Central memory CD8-positive, alpha-beta T cell (primary cell): Measurements from ENCODE around the gene CASP10.

ENCODE experiments used
- ATAC-seq: fragments of 150-1000 bp; cut with Tn5 transposase; replicated peaks from 2 replicates; pipeline ENCODE4 v1.10.0; 2022; ENCODE audit warnings: mild to moderate bottlenecking, moderate FRiP score, moderate number of reproducible peaks; ENCODE audit not compliant: poor library complexity, severe bottlenecking; ENCODE audit errors: extremely low read depth
- DNase-seq, 2 donors: peaks; one replicate each; pipeline ENCODE4 v3.0.0; 2021; ENCODE audit warnings: low spot score in 2 of 2
- H3K27ac Mint-ChIP-seq: one replicate; pipeline ENCODE4 v1.8.0; 2022; ENCODE audit warnings: low read depth, mild to moderate bottlenecking, moderate library complexity, mixed read lengths
- H3K27me3 Mint-ChIP-seq: one replicate; pipeline ENCODE4 v1.8.0; 2022; ENCODE audit warnings: mixed read lengths
- H3K36me3 Mint-ChIP-seq: one replicate; pipeline ENCODE4 v1.8.0; 2022; ENCODE audit warnings: mild to moderate bottlenecking, moderate library complexity, mixed read lengths; ENCODE audit not compliant: insufficient read depth
- H3K4me1 Mint-ChIP-seq: one replicate; pipeline ENCODE4 v1.8.0; 2022; ENCODE audit warnings: mixed read lengths
- H3K4me3 Mint-ChIP-seq: one replicate; pipeline ENCODE4 v1.8.0; 2022; ENCODE audit warnings: mild to moderate bottlenecking, moderate library complexity, mixed read lengths
- H3K9me3 Mint-ChIP-seq: one replicate; pipeline ENCODE4 v1.8.0; 2022; ENCODE audit warnings: mixed read lengths

Gene CASP10

DNA sequence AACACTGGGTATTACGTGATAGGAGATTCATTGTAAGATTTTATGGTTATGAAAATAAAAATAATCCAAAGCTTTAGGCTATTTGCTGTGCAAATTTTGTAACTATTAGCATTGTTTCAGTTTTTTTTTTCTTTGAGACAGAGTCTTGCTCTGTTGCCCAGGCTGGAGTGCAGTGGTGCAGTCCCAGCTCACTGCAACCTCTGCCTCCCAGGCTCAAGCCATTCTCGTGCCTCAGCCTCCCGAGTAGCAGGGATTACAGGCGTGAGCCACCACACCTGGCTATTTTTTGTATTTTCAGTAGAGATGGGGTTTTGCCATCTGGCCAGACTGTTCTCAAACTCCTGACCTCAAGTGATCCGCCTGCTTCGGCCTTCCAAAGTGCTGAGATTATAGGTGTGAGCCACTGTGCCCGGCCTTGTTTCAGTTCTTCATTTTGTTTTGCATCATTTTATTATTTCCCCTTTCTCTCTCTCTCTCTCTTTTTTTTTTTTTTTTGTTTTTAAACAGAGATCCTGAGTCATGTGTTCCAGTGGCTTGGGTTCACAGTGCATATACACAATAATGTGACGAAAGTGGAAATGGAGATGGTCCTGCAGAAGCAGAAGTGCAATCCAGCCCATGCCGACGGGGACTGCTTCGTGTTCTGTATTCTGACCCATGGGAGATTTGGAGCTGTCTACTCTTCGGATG, 25.8 kb downstream of the CASP10 start:
- H3K27ac Mint-ChIP-seq = peak overlapping the region; percentile 60
- no peak for DNase-seq
- no peaks in the 10 kb centered on the region for H3K9me3 Mint-ChIP-seq
- H3K4me1 Mint-ChIP-seq = peaks cover 7% of the 10 kb centered on the region
- H3K36me3 Mint-ChIP-seq = peaks cover 12% of the 10 kb centered on the region
- H3K27me3 Mint-ChIP-seq = no peaks in the 10 kb centered on the region
- no peak overlapping the region for H3K4me3 Mint-ChIP-seq
- no peak for ATAC-seq

DNA sequence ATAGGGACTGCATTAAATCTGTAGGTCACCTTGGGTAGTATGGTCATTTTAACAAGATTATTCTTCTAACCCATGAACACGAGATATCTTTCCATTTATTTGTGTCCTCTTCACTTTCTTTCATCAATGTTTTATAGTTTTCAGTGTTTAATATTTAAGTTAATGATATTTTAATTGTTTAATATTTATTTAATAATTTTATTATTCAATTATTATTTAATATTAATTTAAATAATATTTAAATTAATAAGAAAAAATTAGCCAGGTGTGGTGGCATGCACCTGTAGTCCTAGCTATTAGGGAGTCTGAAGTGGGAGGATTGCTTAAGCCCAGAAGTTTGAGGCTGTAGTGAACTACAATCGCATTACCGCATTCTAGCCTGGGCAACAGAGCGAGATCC, 33.0 kb downstream of the CASP10 start:
- Mint-ChIP-seq H3K4me1 (peaks cover 11% of the 10 kb centered on the region), H3K27ac (peak overlapping the region; percentile 76), H3K9me3 (no peaks in the 10 kb centered on the region), H3K4me3 (no peak overlapping the region), H3K36me3 (peaks cover 9% of the 10 kb centered on the region), H3K27me3 (no peaks in the 10 kb centered on the region)
- DNase-seq (no peak), ATAC-seq (no peak)

DNA sequence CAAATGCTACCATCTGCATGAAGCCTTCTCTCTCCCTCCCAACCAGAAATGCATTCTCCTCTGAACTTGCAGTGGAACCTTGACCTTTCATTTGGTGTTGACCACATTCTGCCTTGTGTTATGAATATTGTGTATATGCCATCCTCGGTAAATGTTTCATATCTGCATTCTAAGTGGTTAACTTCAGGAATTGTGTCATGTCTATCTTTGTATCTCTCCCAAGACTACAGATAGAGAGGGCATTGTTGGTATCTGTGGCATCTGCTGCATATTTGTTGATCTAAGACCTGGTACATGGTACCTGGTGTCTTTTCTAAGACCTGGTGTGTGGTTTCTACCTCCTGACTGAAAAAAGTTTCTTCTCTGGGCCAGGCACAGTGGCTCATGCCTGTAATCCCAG, 34.0 kb downstream of the CASP10 start:
- no peak for ATAC-seq
- no peak for DNase-seq
- no peaks in the 10 kb centered on the region for H3K9me3 Mint-ChIP-seq
- H3K27ac Mint-ChIP-seq = no peak overlapping the region
- no peak overlapping the region for H3K4me3 Mint-ChIP-seq
- peaks cover 5% of the 10 kb centered on the region for H3K4me1 Mint-ChIP-seq
- peaks cover 9% of the 10 kb centered on the region for H3K36me3 Mint-ChIP-seq
- H3K27me3 Mint-ChIP-seq = no peaks in the 10 kb centered on the region

DNA sequence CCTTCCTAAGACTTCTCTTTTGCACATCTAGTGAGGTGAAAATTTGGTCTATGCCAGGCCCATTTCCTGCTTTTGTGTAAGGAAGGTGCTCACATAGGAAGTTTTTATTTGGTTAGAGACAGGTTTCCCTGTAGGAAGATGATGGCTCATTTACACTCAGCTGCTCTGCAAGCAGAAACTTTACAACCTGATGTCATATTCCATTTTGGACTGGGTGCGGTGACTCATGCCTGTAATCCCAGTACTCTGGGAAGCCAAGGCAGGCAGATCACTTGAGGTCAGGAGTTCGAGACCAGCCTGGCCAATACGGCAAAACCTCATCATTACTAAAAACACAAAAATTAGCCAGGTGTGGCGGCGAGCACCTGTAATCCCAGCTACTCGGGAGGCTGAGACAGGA, 35.8 kb downstream of the CASP10 start:
- H3K27ac Mint-ChIP-seq = no peak overlapping the region
- DNase-seq = no peak
- H3K4me1 Mint-ChIP-seq = peaks cover 11% of the 10 kb centered on the region

DNA sequence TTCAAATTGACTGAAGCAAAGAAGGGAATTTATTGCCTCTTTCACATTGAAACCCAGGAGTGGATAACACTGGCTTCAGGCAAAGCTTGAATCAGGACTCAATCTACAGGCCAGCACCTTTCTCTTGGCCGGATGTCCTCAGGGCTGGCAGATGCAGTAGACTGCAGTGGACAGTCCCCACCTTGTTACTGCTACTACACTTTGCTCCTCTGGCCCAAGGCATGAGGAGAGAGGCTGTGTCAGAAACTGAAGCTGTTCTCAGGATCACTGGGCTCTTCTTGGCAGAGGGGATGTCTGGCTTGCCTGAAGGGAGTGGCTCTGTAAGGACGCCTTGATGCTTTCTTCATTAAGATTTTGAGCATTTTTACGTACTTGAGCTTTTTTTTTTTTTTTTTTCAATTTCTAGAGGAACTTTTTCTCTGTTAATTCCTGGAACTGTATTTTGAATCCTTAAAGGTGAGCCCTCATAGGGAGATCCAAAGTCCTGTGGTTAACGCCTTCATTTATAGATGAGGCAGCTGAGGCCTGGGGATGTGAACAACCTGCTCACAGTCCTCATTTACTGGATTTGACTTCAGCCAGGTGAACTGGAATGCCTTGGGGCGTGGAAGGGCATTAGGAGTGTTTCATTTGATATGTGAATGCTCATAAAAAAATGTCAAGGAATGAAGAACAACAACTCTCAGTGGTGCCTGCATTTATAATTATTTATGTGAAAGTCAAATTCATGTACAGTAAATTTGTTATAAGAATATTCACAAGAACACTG, 36.6 kb downstream of the CASP10 start:
- peaks cover 11% of the 10 kb centered on the region for H3K4me1 Mint-ChIP-seq
- H3K27me3 Mint-ChIP-seq = no peaks in the 10 kb centered on the region
- H3K36me3 Mint-ChIP-seq = peaks cover 9% of the 10 kb centered on the region
- ATAC-seq (no peak), DNase-seq (no peak)
- H3K9me3 Mint-ChIP-seq = no peaks in the 10 kb centered on the region
- H3K4me3 Mint-ChIP-seq = no peak overlapping the region
- H3K27ac Mint-ChIP-seq = no peak overlapping the region

More for the DNA sequence above, 35.8 kb downstream of the CASP10 start:
- ATAC-seq = no peak
- Mint-ChIP-seq H3K36me3 (peaks cover 9% of the 10 kb centered on the region), H3K4me3 (no peak overlapping the region), H3K9me3 (no peaks in the 10 kb centered on the region), H3K27me3 (no peaks in the 10 kb centered on the region)

DNA sequence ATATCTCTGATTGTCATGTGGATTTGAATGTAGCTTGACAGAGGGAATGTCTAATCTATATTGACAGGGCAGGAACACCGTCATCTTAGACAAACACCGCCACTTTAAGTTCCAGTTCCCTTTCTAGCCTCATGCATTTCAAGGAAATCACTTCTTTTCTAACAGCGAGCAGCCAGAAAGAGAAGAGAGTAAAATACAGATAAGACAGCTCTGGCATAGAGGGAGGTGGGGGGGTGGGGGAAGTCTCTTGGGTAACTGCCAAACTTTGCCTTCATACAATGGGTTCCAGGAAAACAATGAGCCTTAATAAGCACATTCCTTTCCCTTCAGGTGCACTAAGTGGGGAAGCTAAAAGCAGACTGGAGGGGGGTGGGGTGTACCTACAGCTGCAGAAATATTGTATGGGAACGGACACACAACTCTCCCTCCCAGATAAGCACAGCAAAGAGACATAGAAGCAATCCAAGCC, 37.2 kb downstream of the CASP10 start:
- Mint-ChIP-seq H3K27me3 (no peaks in the 10 kb centered on the region), H3K4me3 (no peak overlapping the region), H3K9me3 (no peaks in the 10 kb centered on the region), H3K4me1 (peaks cover 10% of the 10 kb centered on the region), H3K36me3 (peaks cover 8% of the 10 kb centered on the region), H3K27ac (no peak overlapping the region)
- ATAC-seq (no peak), DNase-seq (no peak)

DNA sequence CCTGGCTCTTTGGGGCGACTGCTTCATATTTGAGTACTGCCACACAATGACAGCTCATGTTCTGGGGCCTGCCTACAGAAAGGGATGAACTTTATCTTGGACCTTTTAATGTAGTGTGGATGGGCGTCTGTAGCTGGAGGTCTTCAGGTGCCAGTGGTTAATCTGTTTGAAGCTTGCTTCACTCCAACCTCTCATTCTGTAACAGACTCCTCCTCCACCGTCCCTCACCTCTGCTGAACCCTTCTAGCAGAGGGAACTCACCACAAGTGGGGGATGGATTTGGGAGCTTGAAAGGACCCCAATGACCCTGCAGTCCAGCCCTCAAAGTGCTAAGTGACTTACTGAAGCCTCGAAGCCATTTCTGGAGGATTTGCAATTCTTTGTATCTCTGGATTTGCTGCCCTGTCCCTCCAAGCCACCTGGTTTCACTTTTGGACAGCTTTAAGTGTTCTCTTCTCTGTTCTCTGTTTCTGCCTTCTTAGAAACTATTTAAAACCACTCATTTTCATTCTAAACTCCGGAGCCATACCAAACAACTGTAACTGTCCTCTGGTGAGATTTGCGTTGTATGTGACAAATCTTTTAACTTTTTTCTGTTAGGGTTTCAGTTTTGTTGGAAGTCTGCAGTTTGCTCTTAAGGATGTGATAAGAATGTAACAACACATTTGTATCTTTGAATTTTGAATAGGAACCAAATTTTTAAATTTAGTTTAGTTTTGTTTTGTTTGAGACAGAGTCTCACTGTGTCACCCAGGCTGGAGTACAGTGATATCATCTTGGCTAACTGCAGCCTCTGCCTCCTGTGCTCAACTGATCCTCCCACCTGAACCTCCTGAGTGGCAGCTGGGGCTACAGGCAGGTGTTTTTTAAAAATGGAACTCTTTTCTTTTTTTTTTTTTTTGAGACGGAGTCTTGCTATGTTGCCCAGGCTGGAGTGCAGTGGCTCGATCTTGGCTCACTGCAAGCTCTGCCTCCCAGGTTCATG, 40.4 kb downstream of the CASP10 start:
- no peak overlapping the region for H3K27ac Mint-ChIP-seq
- H3K4me1 Mint-ChIP-seq = peaks cover 6% of the 10 kb centered on the region
- no peak for DNase-seq
- H3K9me3 Mint-ChIP-seq = no peaks in the 10 kb centered on the region
- no peaks in the 10 kb centered on the region for H3K27me3 Mint-ChIP-seq
- no peak for ATAC-seq
- H3K4me3 Mint-ChIP-seq = no peak overlapping the region
- peaks cover 7% of the 10 kb centered on the region for H3K36me3 Mint-ChIP-seq

DNA sequence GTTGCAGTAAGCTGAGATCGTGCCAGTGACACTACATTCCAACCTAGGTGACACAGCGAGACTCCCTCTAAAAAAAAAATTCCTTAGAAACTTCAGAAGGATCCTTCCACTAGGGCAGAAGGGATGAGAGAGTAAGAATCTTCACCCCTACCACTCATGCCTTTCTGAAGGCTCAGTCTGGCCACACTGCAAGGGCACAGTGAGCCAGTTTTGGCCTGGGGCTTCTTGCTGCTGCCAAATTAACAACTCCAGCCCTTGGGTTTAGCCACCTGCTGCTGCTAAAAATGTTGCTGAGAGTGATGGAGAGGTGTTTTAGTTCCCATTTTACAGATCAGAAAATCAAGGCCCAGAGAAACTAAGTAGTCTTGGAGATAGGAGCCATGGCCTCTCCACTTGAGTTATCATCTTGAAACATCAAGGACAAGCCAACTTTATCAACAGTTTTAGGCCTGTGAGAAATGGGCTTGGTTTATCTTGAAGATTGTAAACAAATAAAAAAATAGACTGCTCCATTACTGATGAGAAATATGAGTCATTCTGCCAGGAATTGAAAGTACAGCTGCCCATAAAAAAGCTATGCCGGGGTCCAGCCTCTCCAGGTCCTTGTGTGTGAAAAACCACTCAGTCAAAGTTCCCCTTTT, 45.5 kb downstream of the CASP10 start:
- Mint-ChIP-seq H3K4me1 (peaks cover 25% of the 10 kb centered on the region), H3K9me3 (no peaks in the 10 kb centered on the region), H3K36me3 (peaks cover 5% of the 10 kb centered on the region), H3K27ac (no peak overlapping the region), H3K4me3 (no peak overlapping the region), H3K27me3 (no peaks in the 10 kb centered on the region)
- DNase-seq (no peak), ATAC-seq (no peak)

DNA sequence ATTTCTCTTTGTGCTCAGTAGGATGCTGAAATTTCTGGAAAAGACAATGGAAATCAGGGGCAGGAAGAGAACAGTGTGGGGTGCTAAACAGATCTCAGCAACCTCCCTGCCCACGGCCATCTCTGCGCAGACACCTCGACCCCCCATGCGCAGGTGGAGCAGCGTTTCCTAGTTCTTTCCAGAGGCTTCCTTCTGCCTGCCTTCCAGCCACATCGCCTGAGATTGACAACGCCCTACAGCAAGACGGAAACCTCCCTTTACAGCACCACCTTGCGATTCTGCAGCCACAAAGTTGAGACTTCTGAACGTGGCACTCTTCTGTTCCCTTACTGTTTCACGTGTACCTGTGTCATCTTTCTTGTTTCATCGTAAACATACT, 46.0 kb downstream of the CASP10 start:
- Mint-ChIP-seq H3K9me3 (no peaks in the 10 kb centered on the region), H3K4me3 (no peak overlapping the region), H3K36me3 (peaks cover 8% of the 10 kb centered on the region), H3K4me1 (peaks cover 24% of the 10 kb centered on the region), H3K27ac (peak overlapping the region; percentile 32), H3K27me3 (no peaks in the 10 kb centered on the region)
- DNase-seq (no peak), ATAC-seq (no peak)

DNA sequence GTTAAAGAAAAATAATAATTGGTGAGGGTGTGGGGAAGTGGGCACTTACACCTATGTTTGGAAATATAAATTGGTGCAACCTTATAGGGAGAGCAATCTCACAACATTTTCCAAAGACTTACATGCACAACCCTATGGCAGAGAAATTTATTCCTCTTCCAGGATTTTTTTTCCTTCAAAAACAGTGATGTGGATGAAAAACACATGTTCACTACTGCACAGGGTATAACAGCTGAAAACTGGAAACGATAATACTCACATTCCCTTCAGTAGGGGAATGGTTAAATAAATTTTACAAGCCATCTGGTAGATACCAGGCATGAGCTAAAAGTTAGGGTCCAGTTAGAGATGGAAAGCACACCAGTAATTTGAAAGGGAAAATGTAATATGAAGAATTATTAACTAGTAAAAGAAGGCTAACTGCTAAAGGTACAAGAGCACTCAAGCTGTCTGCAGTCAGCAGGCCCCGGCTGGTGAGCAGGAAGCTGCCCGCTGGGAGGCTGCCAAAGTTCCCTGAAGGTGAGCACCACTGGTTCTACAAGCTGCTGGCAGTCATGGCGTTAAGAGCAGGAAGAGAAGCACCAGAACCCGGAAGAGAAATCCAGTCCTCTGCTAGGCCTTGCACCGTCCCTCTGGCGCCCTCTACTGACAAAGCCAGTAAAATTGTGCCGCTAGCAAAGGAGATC, 49.0 kb downstream of the CASP10 start:
- peaks cover 34% of the 10 kb centered on the region for H3K4me1 Mint-ChIP-seq
- peak; percentile 85 to 86 for DNase-seq
- peak; percentile 59 for ATAC-seq
- peak overlapping the region; percentile 92 for H3K27ac Mint-ChIP-seq
- peak overlapping the region; percentile 94 for H3K4me3 Mint-ChIP-seq
- no peaks in the 10 kb centered on the region for H3K9me3 Mint-ChIP-seq
- no peaks in the 10 kb centered on the region for H3K27me3 Mint-ChIP-seq
- H3K36me3 Mint-ChIP-seq = peaks cover 16% of the 10 kb centered on the region

DNA sequence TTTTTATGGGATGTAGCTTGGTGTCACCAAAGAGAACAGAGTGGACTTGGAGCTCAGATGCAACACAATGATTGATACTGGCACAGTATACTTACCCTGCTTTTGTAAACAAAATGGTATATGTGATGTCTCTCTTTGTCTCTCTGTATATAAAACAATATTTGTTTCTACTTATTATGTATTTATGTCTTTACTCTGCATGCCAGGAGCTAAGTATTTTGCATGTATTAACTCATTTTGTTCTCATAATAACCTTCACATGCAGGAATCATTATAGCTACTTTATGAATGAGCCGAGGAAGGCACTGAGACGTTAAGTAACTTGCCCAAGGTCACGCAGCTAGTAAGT, 49.5 kb downstream of the CASP10 start:
- ATAC-seq (no peak), DNase-seq (no peak)
- Mint-ChIP-seq H3K27me3 (no peaks in the 10 kb centered on the region), H3K9me3 (no peaks in the 10 kb centered on the region), H3K4me3 (peak overlapping the region; percentile 94), H3K4me1 (peaks cover 36% of the 10 kb centered on the region), H3K36me3 (peaks cover 16% of the 10 kb centered on the region), H3K27ac (peak overlapping the region; percentile 92)
